SK-N-SH treated with all-trans-retinoic acid at 6 μM for 48 hours (cell line): ENCODE results near the gene PDIK1L.
A peak's percentile ranks its signal among the peaks of the same experiment; 100 is the strongest.

ENCODE experiments used
- ATAC-seq: fragments of 200-7000 bp; cut with Tn5 transposase; 3 replicates; pipeline ENCODE4 v1.9.1; 2020; ENCODE audit warnings: mild to moderate bottlenecking, moderate library complexity
- ARNTL ChIP-seq: fragments of 450-650 bp; formaldehyde crosslinking; IDR thresholded peaks from 2 replicates; pipeline ENCODE4 v1.5.0; 2020; ENCODE audit warnings: low read depth, mild to moderate bottlenecking, moderate library complexity, borderline replicate concordance
- BACH2 ChIP-seq: fragments of 250-450 bp; sonication (Bioruptor Pico); IDR thresholded peaks from 2 replicates; pipeline ENCODE4 v1.9.0; 2021; ENCODE audit warnings: mild to moderate bottlenecking, borderline replicate concordance
- CSDC2 ChIP-seq: fragments of 250-450 bp; sonication (Bioruptor Pico); IDR thresholded peaks from 2 replicates; pipeline ENCODE4 v1.5.0; 2020; ENCODE audit warnings: mild to moderate bottlenecking, moderate library complexity
- ESRRG ChIP-seq: fragments of 250-450 bp; sonication (Bioruptor Pico); IDR thresholded peaks from 2 replicates; pipeline ENCODE4 v1.6.1; 2021; ENCODE audit warnings: mild to moderate bottlenecking
- GLIS3 ChIP-seq: fragments of 250-450 bp; sonication (Bioruptor Pico); IDR thresholded peaks from 2 replicates; pipeline ENCODE4 v1.5.0; 2020; ENCODE audit warnings: mild to moderate bottlenecking, moderate library complexity
- ISL1 ChIP-seq: fragments of 250-450 bp; sonication (Bioruptor Pico); IDR thresholded peaks from 2 replicates; pipeline ENCODE4 v2.1.2; 2022; ENCODE audit warnings: mild to moderate bottlenecking, moderate library complexity
- OSR1 ChIP-seq: fragments of 250-450 bp; sonication (Bioruptor Pico); IDR thresholded peaks from 2 replicates; pipeline ENCODE4 v1.8.0; 2022; ENCODE audit warnings: moderate library complexity, mild to moderate bottlenecking, inconsistent platforms
- PPARA ChIP-seq: fragments of 250-450 bp; sonication (Bioruptor Pico); IDR thresholded peaks from 2 replicates; pipeline ENCODE4 v1.5.0; 2020; ENCODE audit warnings: mild to moderate bottlenecking, borderline replicate concordance
- RARB ChIP-seq: fragments of 250-450 bp; sonication (Bioruptor Pico); IDR thresholded peaks from 2 replicates; pipeline ENCODE4 v1.8.0; 2021; ENCODE audit warnings: mild to moderate bottlenecking, moderate library complexity
- SNAI2 ChIP-seq: fragments of 250-450 bp; sonication (Bioruptor Pico); IDR thresholded peaks from 2 replicates; pipeline ENCODE4 v1.5.0; 2020; ENCODE audit warnings: mild to moderate bottlenecking, moderate library complexity
- TCF4 ChIP-seq: fragments of 250-450 bp; sonication (Bioruptor Pico); IDR thresholded peaks from 2 replicates; pipeline ENCODE4 v1.8.0; 2021; ENCODE audit warnings: mild to moderate bottlenecking, moderate library complexity, borderline replicate concordance
- TOX ChIP-seq: fragments of 250-450 bp; sonication (Bioruptor Pico); IDR thresholded peaks from 2 replicates; pipeline ENCODE4 v1.8.0; 2021; ENCODE audit warnings: mild to moderate bottlenecking, moderate library complexity, borderline replicate concordance
- ZC3H10 ChIP-seq: fragments of 250-450 bp; sonication (Bioruptor Pico); IDR thresholded peaks from 2 replicates; pipeline ENCODE4 v1.5.1; 2021; ENCODE audit warnings: mild to moderate bottlenecking, moderate library complexity
- ZNF565 ChIP-seq: fragments of 450-650 bp; formaldehyde crosslinking; conservative IDR thresholded peaks from 2 replicates; pipeline ENCODE4 v1.5.0; 2020; ENCODE audit warnings: low read depth, mild to moderate bottlenecking, moderate library complexity
- ZNF8 ChIP-seq: fragments of 450-650 bp; formaldehyde crosslinking; IDR thresholded peaks from 2 replicates; pipeline ENCODE4 v1.5.0; 2020; ENCODE audit warnings: mild to moderate bottlenecking, moderate library complexity
- TF ChIP-seq, protein P1 (sequence below): fragments of 250-450 bp; sonication (Bioruptor Pico); IDR thresholded peaks from 2 replicates; pipeline ENCODE4 v1.5.0; 2020; ENCODE audit warnings: mild to moderate bottlenecking, moderate library complexity
- TF ChIP-seq, protein P2 (sequence below): fragments of 250-450 bp; sonication (Bioruptor Pico); IDR thresholded peaks from 2 replicates; pipeline ENCODE4 v1.5.1; 2021; ENCODE audit warnings: mild to moderate bottlenecking, moderate library complexity
- TF ChIP-seq, protein P3 (sequence below): fragments of 250-450 bp; sonication (Bioruptor Pico); IDR thresholded peaks from 2 replicates; pipeline ENCODE4 v1.8.0; 2020; ENCODE audit warnings: mild to moderate bottlenecking, moderate library complexity, borderline replicate concordance
- TF ChIP-seq, protein P4 (sequence below): fragments of 250-450 bp; sonication (Bioruptor Pico); IDR thresholded peaks from 2 replicates; pipeline ENCODE4 v1.8.0; 2021; ENCODE audit warnings: low read depth, mild to moderate bottlenecking, moderate library complexity, borderline replicate concordance
- TF ChIP-seq, protein P5 (sequence below): fragments of 250-450 bp; sonication (Bioruptor Pico); IDR thresholded peaks from 2 replicates; pipeline ENCODE4 v1.5.1; 2020; ENCODE audit warnings: low read depth, mild to moderate bottlenecking, moderate library complexity

The PDIK1L gene

DNA sequence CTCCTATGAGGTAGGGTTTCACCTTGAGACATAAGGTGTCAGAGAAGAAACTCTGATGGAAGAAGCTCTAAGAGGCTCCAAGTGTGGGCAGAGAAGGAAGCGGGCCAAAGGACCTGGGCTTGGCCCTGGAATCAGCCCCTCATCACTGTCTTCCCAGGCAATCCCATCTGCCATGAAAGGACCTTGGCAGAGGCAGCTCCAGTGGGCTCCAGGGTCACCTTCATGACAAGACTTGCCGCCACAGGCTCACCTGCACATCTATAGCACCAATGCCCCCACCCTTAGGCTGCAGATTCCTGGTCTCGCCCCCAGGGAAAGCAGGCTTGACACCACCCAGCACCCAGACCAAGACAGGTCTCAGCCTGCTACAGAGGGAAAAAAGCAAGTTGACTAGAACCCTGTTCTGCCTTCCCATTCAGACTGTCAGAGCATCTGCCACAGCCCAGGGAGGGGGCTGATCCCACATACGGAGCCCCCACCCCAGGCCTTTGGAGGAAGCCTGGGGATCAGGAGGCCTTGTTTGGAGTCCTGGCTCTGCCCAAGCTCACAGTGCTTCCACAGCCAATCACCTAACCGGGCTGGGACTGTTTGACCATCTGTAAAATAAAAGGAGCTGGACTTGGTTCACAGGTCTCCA, 46.8 kb downstream of the PDIK1L start:
- no peak for ATAC-seq

DNA sequence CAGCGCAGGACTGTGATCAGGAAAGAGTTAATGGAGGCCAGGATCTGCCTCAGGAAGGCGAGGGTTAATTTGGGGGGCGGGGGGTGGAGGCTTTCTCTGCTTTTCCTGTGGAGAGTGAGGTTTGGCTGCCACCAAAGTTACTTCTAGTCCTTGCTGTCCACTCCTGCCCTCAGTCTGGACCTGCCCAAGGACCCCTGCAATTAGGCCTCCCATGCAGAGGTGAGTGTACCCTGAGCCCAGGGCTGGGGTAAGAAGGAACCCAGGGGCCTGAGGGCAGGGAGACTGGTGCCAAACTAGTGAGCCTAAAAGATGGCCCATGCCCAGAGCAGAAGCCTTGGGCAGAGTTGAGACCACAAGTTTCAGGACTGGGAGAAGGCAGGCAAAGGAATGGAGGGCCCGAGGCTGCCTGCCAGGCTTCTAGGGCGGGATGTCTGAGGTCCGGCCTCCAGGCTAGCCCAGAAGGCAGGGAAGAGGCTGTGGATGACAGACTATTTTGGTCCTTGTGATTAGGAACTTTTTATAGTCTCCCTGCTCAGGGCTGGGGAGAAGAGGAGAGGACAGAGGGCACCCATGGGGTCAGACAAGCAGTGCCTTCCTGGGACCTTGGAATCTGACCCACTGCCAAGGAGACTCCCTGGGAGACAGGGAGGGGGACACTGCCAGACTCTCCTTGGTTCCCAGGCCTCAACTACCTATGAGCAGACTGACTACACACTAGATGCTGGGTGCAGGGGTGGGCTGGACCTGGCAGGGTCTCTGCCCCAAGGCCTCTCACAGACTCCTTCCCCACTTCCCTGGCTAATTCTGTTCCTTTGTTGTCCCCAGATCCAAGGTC, 47.5 kb downstream of the PDIK1L start, which contains the start of gene FAM110D:
Gene FAM110D (plus strand): TSS at position 172 of the 835 bp plus-strand sequence. CDS start 2,213 bp downstream, outside the sequence.
- no peak for TF ChIP-seq ESRRG (CRISPR knock-in tag)
- no peak for TF ChIP-seq ISL1 (CRISPR knock-in tag)
- no peak for TF ChIP-seq BACH2 (CRISPR knock-in tag)
- TF ChIP-seq, protein P1, sequence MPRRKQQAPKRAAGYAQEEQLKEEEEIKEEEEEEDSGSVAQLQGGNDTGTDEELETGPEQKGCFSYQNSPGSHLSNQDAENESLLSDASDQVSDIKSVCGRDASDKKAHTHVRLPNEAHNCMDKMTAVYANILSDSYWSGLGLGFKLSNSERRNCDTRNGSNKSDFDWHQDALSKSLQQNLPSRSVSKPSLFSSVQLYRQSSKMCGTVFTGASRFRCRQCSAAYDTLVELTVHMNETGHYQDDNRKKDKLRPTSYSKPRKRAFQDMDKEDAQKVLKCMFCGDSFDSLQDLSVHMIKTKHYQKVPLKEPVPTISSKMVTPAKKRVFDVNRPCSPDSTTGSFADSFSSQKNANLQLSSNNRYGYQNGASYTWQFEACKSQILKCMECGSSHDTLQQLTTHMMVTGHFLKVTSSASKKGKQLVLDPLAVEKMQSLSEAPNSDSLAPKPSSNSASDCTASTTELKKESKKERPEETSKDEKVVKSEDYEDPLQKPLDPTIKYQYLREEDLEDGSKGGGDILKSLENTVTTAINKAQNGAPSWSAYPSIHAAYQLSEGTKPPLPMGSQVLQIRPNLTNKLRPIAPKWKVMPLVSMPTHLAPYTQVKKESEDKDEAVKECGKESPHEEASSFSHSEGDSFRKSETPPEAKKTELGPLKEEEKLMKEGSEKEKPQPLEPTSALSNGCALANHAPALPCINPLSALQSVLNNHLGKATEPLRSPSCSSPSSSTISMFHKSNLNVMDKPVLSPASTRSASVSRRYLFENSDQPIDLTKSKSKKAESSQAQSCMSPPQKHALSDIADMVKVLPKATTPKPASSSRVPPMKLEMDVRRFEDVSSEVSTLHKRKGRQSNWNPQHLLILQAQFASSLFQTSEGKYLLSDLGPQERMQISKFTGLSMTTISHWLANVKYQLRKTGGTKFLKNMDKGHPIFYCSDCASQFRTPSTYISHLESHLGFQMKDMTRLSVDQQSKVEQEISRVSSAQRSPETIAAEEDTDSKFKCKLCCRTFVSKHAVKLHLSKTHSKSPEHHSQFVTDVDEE (CRISPR knock-in tag), result no peak
- TF ChIP-seq CSDC2 (CRISPR knock-in tag), result no peak
- TF ChIP-seq RARB, result no peak
- TF ChIP-seq, all 23 proteins: peak for 0

More for the DNA sequence above, 46.8 kb downstream of the PDIK1L start:
- TF ChIP-seq CSDC2 (CRISPR knock-in tag) (no peak), BACH2 (CRISPR knock-in tag) (no peak), RARB (no peak), SNAI2 (CRISPR knock-in tag) (no peak), ZC3H10 (CRISPR knock-in tag) (no peak), TOX (CRISPR knock-in tag) (no peak), ZNF8 (CRISPR knock-in tag) (no peak), GLIS3 (no peak), ZNF565 (CRISPR knock-in tag) (no peak)
- TF ChIP-seq, protein P2, sequence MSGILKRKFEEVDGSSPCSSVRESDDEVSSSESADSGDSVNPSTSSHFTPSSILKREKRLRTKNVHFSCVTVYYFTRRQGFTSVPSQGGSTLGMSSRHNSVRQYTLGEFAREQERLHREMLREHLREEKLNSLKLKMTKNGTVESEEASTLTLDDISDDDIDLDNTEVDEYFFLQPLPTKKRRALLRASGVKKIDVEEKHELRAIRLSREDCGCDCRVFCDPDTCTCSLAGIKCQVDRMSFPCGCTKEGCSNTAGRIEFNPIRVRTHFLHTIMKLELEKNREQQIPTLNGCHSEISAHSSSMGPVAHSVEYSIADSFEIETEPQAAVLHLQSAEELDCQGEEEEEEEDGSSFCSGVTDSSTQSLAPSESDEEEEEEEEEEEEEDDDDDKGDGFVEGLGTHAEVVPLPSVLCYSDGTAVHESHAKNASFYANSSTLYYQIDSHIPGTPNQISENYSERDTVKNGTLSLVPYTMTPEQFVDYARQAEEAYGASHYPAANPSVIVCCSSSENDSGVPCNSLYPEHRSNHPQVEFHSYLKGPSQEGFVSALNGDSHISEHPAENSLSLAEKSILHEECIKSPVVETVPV (CRISPR knock-in tag), result no peak
- TF ChIP-seq, protein P3, sequence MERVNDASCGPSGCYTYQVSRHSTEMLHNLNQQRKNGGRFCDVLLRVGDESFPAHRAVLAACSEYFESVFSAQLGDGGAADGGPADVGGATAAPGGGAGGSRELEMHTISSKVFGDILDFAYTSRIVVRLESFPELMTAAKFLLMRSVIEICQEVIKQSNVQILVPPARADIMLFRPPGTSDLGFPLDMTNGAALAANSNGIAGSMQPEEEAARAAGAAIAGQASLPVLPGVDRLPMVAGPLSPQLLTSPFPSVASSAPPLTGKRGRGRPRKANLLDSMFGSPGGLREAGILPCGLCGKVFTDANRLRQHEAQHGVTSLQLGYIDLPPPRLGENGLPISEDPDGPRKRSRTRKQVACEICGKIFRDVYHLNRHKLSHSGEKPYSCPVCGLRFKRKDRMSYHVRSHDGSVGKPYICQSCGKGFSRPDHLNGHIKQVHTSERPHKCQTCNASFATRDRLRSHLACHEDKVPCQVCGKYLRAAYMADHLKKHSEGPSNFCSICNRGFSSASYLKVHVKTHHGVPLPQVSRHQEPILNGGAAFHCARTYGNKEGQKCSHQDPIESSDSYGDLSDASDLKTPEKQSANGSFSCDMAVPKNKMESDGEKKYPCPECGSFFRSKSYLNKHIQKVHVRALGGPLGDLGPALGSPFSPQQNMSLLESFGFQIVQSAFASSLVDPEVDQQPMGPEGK, result no peak

DNA sequence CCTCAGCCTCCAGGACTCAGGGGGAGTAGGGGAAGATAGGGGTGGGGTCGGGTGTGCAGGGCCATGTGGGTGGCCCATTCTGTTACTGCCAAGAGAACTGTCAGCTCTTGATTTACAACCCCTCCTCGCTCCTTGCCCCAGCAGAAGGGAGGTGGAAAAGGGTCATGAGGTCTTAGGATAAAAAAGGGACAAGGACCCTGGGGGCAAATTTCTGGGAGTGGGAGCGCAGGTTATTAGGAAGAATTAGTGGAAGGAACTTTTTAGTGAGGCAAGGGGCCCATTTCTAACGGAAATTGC, 48.1 kb downstream of the PDIK1L start:
- no peak for ATAC-seq
- TF ChIP-seq RARB (no peak), ZC3H10 (CRISPR knock-in tag) (no peak), TCF4 (no peak), ESRRG (CRISPR knock-in tag) (no peak), ARNTL (CRISPR knock-in tag) (no peak), TOX (CRISPR knock-in tag) (no peak), ZNF565 (CRISPR knock-in tag) (no peak), OSR1 (CRISPR knock-in tag) (no peak), PPARA (CRISPR knock-in tag) (no peak), CSDC2 (CRISPR knock-in tag) (no peak)
- TF ChIP-seq, protein P2 (CRISPR knock-in tag), result no peak
- TF ChIP-seq, protein P4, sequence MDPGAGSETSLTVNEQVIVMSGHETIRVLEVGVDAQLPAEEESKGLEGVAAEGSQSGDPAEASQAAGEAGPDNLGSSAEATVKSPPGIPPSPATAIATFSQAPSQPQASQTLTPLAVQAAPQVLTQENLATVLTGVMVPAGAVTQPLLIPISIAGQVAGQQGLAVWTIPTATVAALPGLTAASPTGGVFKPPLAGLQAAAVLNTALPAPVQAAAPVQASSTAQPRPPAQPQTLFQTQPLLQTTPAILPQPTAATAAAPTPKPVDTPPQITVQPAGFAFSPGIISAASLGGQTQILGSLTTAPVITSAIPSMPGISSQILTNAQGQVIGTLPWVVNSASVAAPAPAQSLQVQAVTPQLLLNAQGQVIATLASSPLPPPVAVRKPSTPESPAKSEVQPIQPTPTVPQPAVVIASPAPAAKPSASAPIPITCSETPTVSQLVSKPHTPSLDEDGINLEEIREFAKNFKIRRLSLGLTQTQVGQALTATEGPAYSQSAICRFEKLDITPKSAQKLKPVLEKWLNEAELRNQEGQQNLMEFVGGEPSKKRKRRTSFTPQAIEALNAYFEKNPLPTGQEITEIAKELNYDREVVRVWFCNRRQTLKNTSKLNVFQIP (CRISPR knock-in tag), result no peak
- TF ChIP-seq, protein P1 (CRISPR knock-in tag), result no peak
- TF ChIP-seq, protein P5, sequence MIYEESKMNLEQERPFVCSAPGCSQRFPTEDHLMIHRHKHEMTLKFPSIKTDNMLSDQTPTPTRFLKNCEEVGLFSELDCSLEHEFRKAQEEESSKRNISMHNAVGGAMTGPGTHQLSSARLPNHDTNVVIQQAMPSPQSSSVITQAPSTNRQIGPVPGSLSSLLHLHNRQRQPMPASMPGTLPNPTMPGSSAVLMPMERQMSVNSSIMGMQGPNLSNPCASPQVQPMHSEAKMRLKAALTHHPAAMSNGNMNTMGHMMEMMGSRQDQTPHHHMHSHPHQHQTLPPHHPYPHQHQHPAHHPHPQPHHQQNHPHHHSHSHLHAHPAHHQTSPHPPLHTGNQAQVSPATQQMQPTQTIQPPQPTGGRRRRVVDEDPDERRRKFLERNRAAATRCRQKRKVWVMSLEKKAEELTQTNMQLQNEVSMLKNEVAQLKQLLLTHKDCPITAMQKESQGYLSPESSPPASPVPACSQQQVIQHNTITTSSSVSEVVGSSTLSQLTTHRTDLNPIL, result no peak

More for the DNA sequence above, 47.5 kb downstream of the PDIK1L start, which contains the start of gene FAM110D:
- ATAC-seq, result peak; percentile 51
